Activated naive CD8-positive, alpha-beta T cell treated with anti-CD3 and anti-CD28 coated beads, Interleukin-2, amount 10 ng/mL, durations not matched to agents 7 days and 5 days (primary cell): ENCODE data around the gene LANCL1. TPM values are rescaled to one million over a fixed set of nuclear protein-coding genes. Genes with fewer than 3 reads are reported as not detected.
A peak's percentile ranks its signal among the peaks of the same experiment; 100 is the strongest.

ENCODE experiments used
- ATAC-seq: fragments of 150-1000 bp; cut with Tn5 transposase; one replicate; pipeline ENCODE4 v1.10.0; 2021; ENCODE audit warnings: low read depth, moderate library complexity
- POLR2A ChIA-PET: fragments of 350-600 bp; sonication (Branson Sonifier 250); formaldehyde crosslinking; loops from one replicate; lab custom pipeline; 2021; ENCODE audit warnings: antibody characterized with exemption; lab: Charles Lee
- DNase-seq: peaks from one replicate; pipeline ENCODE4 v3.0.0; 2021
- H3K27ac Mint-ChIP-seq: one replicate; pipeline ENCODE4 v1.8.0; 2022; ENCODE audit warnings: mild to moderate bottlenecking, mixed read lengths
- H3K27me3 Mint-ChIP-seq: one replicate; pipeline ENCODE4 v1.8.0; 2022; ENCODE audit warnings: mild to moderate bottlenecking, moderate library complexity, mixed read lengths
- H3K36me3 Mint-ChIP-seq: one replicate; pipeline ENCODE4 v1.8.0; 2021; ENCODE audit warnings: mild to moderate bottlenecking, mixed read lengths
- H3K4me1 Mint-ChIP-seq: one replicate; pipeline ENCODE4 v1.8.0; 2021; ENCODE audit warnings: mixed read lengths
- H3K4me3 Mint-ChIP-seq: one replicate; pipeline ENCODE4 v1.8.0; 2022; ENCODE audit warnings: mild to moderate bottlenecking, moderate library complexity, mixed read lengths
- H3K9me3 Mint-ChIP-seq: one replicate; pipeline ENCODE4 v1.8.0; 2021; ENCODE audit warnings: mixed read lengths
- total RNA-seq, 2 experiments: library from RNA; stranded (reverse); gene quantifications; one replicate each; pipeline ENCODE4 v1.2.3, GENCODE V29; 2021

The LANCL1 gene
- total RNA-seq, 2 experiments from 2014 or later = 37.2 to 39.9 TPM

DNA sequence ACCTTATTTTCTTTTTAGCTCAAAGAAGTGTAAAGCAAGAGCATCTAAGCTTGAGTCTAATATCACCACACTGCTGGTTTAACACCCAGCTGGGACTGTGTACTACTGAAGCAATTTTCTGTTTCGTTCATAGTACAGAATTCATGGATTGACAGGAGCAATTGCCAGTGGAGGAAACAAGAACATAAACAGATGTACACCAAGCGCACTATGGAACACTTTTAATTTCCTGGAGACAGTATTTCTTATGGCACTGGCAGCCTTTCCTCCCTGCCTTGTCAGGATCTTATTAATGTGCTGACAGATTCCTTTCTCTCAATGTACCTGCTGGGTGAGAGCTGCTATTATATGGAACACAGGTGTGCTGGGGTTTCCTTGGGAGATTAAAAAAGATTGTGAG, 4.2 kb upstream of the LANCL1 start:
- Mint-ChIP-seq H3K27me3 (no peaks in the 10 kb centered on the region), H3K9me3 (no peaks in the 10 kb centered on the region), H3K36me3 (peaks cover 4% of the 10 kb centered on the region), H3K27ac (no peak overlapping the region), H3K4me3 (no peak overlapping the region), H3K4me1 (peaks cover 17% of the 10 kb centered on the region)
- DNase-seq (no peak), ATAC-seq (no peak)
- POLR2A ChIA-PET = no interaction called here

DNA sequence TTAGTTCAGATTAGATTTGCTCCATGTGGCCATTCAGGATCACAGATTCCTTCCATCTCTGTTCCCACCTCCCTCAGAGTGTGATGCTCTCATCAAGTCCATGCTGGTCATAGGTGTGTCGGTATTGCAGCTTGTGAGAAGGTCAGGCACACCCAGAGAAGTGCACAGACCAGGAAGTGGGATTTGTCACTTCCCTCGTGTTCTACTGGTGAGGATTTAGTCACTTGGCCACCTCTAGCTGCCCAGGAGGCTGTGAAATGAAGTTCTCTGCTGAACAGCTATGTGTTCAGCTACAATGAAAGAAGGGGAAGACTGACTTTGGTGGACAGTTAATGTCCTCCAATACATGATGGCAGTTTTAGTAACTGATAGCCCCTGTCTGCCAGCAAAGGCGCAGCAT, 3.5 kb upstream of the LANCL1 start:
- H3K9me3 Mint-ChIP-seq = no peaks in the 10 kb centered on the region
- no peak overlapping the region for H3K27ac Mint-ChIP-seq
- ATAC-seq (no peak), DNase-seq (no peak)
- H3K36me3 Mint-ChIP-seq = peaks cover 4% of the 10 kb centered on the region
- peaks cover 22% of the 10 kb centered on the region for H3K4me1 Mint-ChIP-seq
- H3K4me3 Mint-ChIP-seq = no peak overlapping the region
- POLR2A ChIA-PET = no interaction called here
- no peaks in the 10 kb centered on the region for H3K27me3 Mint-ChIP-seq

DNA sequence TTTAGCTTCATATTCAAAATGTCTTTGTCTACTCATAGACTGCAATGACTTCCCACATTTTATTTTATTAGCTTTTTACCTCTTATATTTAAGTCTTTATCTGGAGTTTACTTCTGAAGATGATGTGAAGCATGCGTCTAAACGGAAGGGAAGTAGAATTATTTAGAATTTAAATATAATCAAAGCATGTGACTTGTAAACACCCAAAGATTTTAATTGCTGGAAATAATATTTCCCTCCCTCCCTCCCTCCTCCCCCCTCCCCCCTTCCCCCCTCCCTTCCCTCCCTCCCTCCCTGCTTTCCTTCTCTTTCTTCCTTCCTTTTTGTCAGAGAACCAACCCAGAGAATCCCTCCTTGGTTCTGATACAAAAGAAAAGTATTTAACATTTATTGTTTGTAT, 2.1 kb upstream of the LANCL1 start:
- H3K4me3 Mint-ChIP-seq = no peak overlapping the region
- H3K36me3 Mint-ChIP-seq = peaks cover 4% of the 10 kb centered on the region
- no peaks in the 10 kb centered on the region for H3K9me3 Mint-ChIP-seq
- H3K4me1 Mint-ChIP-seq = peaks cover 27% of the 10 kb centered on the region
- DNase-seq (no peak), ATAC-seq (no peak)
- no peak overlapping the region for H3K27ac Mint-ChIP-seq
- POLR2A ChIA-PET = no interaction called here
- no peaks in the 10 kb centered on the region for H3K27me3 Mint-ChIP-seq

DNA sequence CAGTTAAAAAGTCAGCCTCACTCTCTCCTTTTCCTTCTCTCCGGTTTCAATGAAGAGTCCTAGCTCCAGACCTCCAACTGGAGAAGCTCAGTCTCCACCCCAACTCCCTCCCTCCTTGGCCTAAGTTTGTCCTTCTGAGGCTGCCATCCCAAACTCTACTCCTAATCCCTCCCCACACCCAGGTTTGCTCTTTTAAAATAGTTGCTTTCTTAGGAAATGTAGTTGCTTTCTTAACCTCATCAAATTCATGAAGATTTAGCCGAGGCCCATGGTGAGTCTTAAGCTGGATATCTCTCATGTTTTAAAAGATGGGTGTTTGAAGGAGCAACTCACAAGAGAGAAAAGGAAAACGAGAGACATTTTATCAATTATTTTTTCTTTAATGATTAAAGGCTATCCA, 937 bp upstream of the LANCL1 start:
- POLR2A ChIA-PET = no interaction called here
- Mint-ChIP-seq H3K36me3 (peaks cover 8% of the 10 kb centered on the region), H3K27me3 (no peaks in the 10 kb centered on the region), H3K4me1 (peaks cover 31% of the 10 kb centered on the region), H3K9me3 (no peaks in the 10 kb centered on the region), H3K27ac (peak overlapping the region; percentile 96), H3K4me3 (peak overlapping the region; percentile 99)
- no peak for DNase-seq
- ATAC-seq = no peak

GRCh38 chr2:210475706-210476105, 853 bp downstream of the LANCL1 start:
- ATAC-seq = no peak
- Mint-ChIP-seq H3K27me3 (no peaks in the 10 kb centered on the region), H3K36me3 (peaks cover 16% of the 10 kb centered on the region), H3K4me3 (peak overlapping the region; percentile 77), H3K27ac (peak overlapping the region; percentile 71), H3K4me1 (peaks cover 31% of the 10 kb centered on the region), H3K9me3 (no peaks in the 10 kb centered on the region)
- POLR2A ChIA-PET = no interaction called here
- DNase-seq = no peak

GRCh38 chr2:210474776-210475175, 1.8 kb downstream of the LANCL1 start:
- POLR2A ChIA-PET = no interaction called here
- Mint-ChIP-seq H3K27ac (no peak overlapping the region), H3K9me3 (no peaks in the 10 kb centered on the region), H3K36me3 (peaks cover 20% of the 10 kb centered on the region), H3K4me3 (peak overlapping the region; percentile 43), H3K27me3 (no peaks in the 10 kb centered on the region), H3K4me1 (peaks cover 29% of the 10 kb centered on the region)
- ATAC-seq (no peak), DNase-seq (no peak)

GRCh38 chr2:210461401-210461800, 15.2 kb downstream of the LANCL1 start:
- no peak overlapping the region for H3K27ac Mint-ChIP-seq

GRCh38 chr2:210460322-210461227, 16.0 kb downstream of the LANCL1 start:
- no peak overlapping the region for H3K4me3 Mint-ChIP-seq
- DNase-seq (no peak), ATAC-seq (no peak)
- H3K4me1 Mint-ChIP-seq = peaks cover 3% of the 10 kb centered on the region
- POLR2A ChIA-PET = no interaction called here
- H3K36me3 Mint-ChIP-seq = peaks cover 29% of the 10 kb centered on the region
- H3K27ac Mint-ChIP-seq = no peak overlapping the region
- no peaks in the 10 kb centered on the region for H3K9me3 Mint-ChIP-seq
- H3K27me3 Mint-ChIP-seq = no peaks in the 10 kb centered on the region

More at GRCh38 chr2:210461401-210461800, 15.2 kb downstream of the LANCL1 start:
- Mint-ChIP-seq H3K9me3 (no peaks in the 10 kb centered on the region), H3K4me3 (no peak overlapping the region), H3K27me3 (no peaks in the 10 kb centered on the region), H3K4me1 (peaks cover 3% of the 10 kb centered on the region), H3K36me3 (peaks cover 32% of the 10 kb centered on the region)
- no peak for DNase-seq
- ATAC-seq = no peak
- POLR2A ChIA-PET = no interaction called here

DNA sequence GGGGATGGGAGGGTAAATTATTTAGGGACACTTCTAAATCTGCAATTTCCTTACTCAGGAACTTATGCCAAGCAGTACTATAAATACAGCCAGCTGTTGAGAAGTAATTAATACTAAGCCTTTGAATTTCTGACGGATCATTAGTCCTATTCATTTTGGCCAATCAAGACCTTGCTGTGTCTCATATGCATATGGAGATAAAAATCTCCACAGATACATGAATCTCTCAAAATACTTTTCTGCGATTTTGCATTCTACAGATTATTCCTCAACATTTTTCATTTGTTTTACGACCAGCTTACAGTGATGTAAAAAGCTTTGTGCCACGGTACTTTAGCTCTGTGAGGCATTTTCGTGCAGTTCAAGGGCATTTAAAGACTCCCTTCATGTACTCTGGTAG, 16.7 kb downstream of the LANCL1 start:
- H3K4me3 Mint-ChIP-seq = no peak overlapping the region
- no peaks in the 10 kb centered on the region for H3K27me3 Mint-ChIP-seq
- no peak for ATAC-seq
- peaks cover 25% of the 10 kb centered on the region for H3K36me3 Mint-ChIP-seq
- POLR2A ChIA-PET = no interaction called here
- H3K27ac Mint-ChIP-seq = no peak overlapping the region
- H3K4me1 Mint-ChIP-seq = peaks cover 3% of the 10 kb centered on the region
- DNase-seq = no peak
- H3K9me3 Mint-ChIP-seq = no peaks in the 10 kb centered on the region

DNA sequence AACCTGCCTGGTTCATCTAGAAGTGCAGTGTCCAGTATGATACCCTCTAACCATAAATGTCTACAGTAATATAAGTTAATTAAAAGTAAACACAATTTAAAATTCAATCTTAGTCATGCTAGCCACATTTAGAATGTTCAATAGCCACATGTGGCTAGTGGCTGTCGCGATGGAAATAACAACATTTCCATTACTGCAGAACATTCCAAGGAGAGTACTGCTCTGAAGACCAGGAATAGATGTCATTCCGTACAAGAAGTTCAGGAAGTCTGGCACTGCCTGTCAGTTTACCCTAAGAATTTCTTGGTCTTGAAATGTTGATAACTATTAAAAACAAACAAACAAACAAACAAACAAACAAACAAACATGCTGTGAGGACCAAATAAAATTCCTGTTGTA, 17.2 kb downstream of the LANCL1 start:
- Mint-ChIP-seq H3K36me3 (peaks cover 28% of the 10 kb centered on the region), H3K4me1 (peaks cover 3% of the 10 kb centered on the region), H3K27me3 (no peaks in the 10 kb centered on the region), H3K4me3 (no peak overlapping the region), H3K9me3 (no peaks in the 10 kb centered on the region), H3K27ac (no peak overlapping the region)
- DNase-seq = no peak
- no peak for ATAC-seq
- POLR2A ChIA-PET = no interaction called here

- H3K4me3 Mint-ChIP-seq = no peak overlapping the region
- peaks cover 36% of the 10 kb centered on the region for H3K36me3 Mint-ChIP-seq
- H3K4me1 Mint-ChIP-seq = peaks cover 3% of the 10 kb centered on the region
- no peak overlapping the region for H3K27ac Mint-ChIP-seq
- POLR2A ChIA-PET = no interaction called here
- ATAC-seq (no peak), DNase-seq (no peak)
- H3K27me3 Mint-ChIP-seq = no peaks in the 10 kb centered on the region
- no peaks in the 10 kb centered on the region for H3K9me3 Mint-ChIP-seq
Measured at GRCh38 chr2:210458395-210458794, 18.2 kb downstream of the LANCL1 start.

- Mint-ChIP-seq H3K4me3 (no peak overlapping the region), H3K36me3 (peaks cover 36% of the 10 kb centered on the region), H3K27me3 (no peaks in the 10 kb centered on the region), H3K9me3 (no peaks in the 10 kb centered on the region), H3K27ac (no peak overlapping the region), H3K4me1 (peaks cover 3% of the 10 kb centered on the region)
- DNase-seq (no peak), ATAC-seq (no peak)
- POLR2A ChIA-PET = no interaction called here
Measured at GRCh38 chr2:210456571-210456970, 20.0 kb downstream of the LANCL1 start.

DNA sequence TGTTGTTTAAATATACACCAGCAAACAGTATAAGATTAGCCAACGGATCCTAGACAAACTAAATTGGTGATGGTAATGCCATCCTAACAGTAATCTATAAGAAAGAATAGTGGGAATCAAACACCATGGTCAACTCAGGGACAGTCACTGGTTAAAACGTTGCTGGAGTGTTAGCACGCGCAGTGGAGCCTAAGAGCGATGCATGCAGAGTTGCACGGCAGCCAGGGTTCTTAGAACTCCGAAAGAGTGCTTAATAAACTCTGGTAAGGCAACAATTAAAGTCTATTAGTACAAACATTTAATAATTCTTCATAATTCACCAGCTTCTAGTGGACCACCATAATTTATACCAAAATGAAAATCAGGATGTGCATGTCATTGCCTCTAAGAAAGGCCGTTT, 22.2 kb downstream of the LANCL1 start:
- Mint-ChIP-seq H3K9me3 (peaks cover 5% of the 10 kb centered on the region), H3K4me1 (peaks cover 1% of the 10 kb centered on the region), H3K4me3 (no peak overlapping the region), H3K36me3 (peaks cover 51% of the 10 kb centered on the region), H3K27me3 (no peaks in the 10 kb centered on the region), H3K27ac (no peak overlapping the region)
- POLR2A ChIA-PET = no interaction called here
- ATAC-seq (no peak), DNase-seq (no peak)

- Mint-ChIP-seq H3K27me3 (no peaks in the 10 kb centered on the region), H3K4me3 (no peak overlapping the region), H3K27ac (no peak overlapping the region), H3K4me1 (peaks cover 3% of the 10 kb centered on the region), H3K9me3 (peaks cover 18% of the 10 kb centered on the region), H3K36me3 (peaks cover 68% of the 10 kb centered on the region)
- POLR2A ChIA-PET = no interaction called here
- DNase-seq = no peak
- ATAC-seq = no peak
Measured at GRCh38 chr2:210452194-210452593, 24.4 kb downstream of the LANCL1 start.
